ENCODE measurements around the gene GUK1.

DNA sequence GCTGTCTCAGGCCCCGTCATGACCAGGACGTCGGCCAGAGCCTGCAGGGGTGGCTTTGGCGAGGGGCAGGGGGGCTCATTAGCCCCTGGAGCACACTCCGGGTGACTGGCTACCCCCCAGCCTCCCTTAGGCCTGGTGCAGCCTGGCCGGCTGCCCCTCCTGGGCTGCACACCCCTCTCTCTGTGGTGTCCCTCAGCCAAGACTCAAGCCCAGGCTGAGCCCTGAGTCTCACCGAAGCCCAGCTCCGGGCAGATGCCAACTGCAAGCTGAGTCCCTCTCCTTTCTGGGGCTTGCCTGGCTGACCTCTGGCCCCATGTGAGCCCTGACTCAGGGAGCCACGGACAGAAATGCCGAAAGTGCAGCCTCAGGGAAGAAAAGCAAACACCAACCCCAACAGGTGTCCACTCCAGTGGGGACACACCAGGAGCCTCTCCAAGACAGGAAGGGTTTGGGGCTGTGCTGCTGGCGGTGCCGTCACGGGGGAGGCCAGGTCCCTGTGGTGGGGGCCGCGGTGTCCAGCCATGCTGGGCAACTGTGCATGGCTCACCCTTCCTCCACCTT lies 20.2 kb downstream of the GUK1 start:
- TF ChIP-seq, protein P1, sequence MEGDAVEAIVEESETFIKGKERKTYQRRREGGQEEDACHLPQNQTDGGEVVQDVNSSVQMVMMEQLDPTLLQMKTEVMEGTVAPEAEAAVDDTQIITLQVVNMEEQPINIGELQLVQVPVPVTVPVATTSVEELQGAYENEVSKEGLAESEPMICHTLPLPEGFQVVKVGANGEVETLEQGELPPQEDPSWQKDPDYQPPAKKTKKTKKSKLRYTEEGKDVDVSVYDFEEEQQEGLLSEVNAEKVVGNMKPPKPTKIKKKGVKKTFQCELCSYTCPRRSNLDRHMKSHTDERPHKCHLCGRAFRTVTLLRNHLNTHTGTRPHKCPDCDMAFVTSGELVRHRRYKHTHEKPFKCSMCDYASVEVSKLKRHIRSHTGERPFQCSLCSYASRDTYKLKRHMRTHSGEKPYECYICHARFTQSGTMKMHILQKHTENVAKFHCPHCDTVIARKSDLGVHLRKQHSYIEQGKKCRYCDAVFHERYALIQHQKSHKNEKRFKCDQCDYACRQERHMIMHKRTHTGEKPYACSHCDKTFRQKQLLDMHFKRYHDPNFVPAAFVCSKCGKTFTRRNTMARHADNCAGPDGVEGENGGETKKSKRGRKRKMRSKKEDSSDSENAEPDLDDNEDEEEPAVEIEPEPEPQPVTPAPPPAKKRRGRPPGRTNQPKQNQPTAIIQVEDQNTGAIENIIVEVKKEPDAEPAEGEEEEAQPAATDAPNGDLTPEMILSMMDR (conservative IDR thresholded peaks at IDR 0.05 in 1 of 2, IDR thresholded peaks at IDR 0.05 in 1 of 2; ENCODE audit: extremely low read depth in 1 of 2, insufficient read depth in 1 of 2, low read depth in 1 of 2, low read length in 2 of 2) = no peak
- no peak for TF ChIP-seq EZH2 (IDR thresholded peaks at IDR 0.05; ENCODE audit: borderline replicate concordance, low read length)
